Embryonic facial prominence (tissue), 1 donor: ENCODE measurements around the gene CTSD.
"Not testable (repeated sequence)": the region's sequence is repeated elsewhere in the genome, so short reads cannot be mapped to it uniquely, and the experiment has no call there.

Source experiments
- DNase-seq: peaks from one replicate; pipeline ENCODE4 v3.0.0-alpha.2; 2016; ENCODE audit errors: extremely low spot score

The CTSD gene

DNA sequence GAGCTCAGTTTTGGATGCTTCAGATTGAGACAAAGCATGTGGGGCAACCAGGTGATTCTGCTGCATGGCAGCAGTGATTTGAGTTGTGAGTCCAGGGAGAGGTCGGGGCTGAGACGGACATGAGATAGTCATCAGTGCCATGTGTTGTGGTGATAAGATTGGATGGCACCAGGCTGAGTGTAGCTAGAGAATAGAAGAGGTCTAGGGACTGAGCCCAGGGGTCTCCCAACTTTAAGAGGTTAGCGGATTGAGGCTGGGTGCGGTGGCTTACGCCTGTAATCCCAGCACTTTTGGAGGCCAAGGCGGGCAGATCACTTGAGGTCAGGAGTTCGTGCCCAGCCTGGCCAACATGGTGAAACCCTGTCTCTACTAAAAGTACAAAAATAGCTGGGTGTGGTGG, 6.3 kb upstream of the CTSD start:
- no peak for DNase-seq

DNA sequence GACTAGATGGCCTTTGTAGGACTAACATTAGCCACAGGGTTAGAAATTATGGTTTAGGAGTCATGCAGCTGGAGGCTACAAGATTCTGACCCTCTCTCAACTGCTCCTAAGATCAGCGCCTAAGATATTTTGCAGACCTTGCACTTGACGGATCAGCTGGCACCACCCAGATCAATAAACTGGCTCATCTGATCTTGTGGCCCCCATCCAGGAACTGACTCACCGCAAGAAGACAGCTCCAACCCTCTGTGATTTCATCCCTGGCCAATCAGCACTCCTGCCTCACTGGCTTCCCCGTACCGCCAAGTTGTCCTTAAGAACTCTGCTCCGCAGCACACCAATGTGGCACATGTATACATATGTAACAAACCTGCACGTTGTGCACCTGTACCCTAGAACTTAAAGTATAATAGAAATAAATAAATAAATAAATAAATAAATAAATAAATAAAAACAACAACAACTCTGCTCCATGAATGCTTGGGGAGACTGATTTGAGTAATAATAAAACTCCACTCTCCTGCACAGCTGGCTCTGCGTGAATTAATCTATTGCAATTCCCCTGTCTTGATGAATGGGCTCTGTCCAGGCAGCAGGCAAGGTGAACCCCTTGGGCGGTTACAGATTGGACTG, 5.7 kb upstream of the CTSD start:
- not testable (repeated sequence) for DNase-seq

DNA sequence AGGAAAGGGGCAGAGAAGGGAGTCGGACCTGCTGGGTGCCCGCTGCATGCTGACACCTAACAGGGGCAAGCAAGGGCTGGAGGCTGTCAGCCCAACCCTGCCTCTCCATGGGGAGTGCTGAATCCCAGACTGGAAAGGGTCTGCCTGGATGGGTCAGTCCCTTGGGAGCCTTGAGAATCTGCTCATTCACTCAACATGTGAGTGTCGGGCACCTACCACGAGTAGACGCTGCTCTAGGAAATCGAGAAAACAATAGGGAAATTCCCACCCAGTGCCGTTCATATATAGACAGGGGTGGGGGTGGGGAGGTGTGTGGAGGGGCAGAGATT, 4.4 kb upstream of the CTSD start:
- no peak for DNase-seq

DNA sequence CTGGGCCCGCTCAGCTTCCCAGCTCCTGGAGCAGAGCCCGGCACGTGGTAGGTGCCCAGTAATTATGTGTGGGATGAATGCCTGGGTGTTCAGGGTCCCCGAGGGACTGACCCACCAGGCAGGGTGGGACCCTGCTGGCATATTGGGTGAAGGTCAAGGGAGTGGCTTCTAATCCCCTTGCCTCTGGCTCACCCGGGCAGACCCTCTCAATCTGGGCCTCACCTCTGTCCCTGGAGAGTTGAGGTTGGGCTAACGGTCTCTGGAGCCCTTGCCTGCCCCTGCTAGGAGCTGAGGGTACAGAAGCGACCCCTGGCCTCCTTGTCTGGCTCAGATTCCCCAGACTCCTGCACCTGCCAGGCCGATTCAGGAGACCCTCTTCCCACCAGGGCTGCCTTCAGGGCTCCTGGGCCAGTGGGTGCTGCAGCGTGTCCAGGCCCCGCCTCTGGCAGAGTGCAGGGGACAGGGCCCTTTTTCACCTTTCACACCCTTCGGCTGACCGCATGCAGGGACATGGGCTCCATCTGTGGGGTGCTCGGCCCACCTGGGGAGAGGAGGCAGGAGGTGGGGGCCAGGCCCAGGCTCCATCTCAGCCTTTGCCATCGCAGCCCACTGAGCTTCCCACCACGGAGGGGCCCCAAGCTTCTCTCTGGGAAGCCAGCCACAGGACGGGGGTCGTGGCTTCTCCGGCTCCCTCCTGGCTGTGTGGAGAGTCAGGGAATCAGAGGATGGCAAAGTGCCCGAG, 3.8 kb upstream of the CTSD start:
- no peak for DNase-seq

DNA sequence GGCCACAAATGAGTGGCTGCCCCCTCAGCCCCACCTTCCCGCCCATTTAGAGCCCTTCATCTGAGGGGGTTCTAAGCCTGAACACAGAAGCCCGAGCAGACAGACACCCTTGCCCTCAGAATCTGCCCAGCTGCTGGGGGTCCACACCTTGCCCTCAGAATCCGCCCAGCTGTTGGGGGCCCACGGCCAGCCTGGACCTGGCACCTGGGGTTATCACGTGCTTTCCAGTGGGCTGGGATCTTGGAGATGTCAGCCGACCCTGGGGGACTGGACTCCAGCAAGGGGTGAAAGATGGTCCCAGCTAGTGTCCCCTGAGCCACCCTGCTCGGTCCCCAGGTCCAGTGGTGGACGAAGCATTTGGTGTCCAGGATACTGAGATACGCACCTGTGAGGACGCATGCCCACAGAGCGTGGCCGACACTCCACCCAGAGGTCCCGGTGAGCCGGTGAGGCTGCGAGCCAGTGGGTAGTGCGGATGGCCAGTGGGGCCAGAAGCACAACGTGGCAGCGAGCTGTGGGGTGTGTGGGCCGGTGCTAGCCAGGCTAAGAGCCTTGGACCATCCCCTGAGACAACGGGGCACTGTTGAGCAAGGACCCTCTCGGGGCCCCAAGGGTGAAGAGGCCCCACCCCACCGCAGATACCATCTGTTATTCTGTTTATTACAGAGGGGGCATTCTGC, 3.1 kb upstream of the CTSD start:
- DNase-seq, result no peak

DNA sequence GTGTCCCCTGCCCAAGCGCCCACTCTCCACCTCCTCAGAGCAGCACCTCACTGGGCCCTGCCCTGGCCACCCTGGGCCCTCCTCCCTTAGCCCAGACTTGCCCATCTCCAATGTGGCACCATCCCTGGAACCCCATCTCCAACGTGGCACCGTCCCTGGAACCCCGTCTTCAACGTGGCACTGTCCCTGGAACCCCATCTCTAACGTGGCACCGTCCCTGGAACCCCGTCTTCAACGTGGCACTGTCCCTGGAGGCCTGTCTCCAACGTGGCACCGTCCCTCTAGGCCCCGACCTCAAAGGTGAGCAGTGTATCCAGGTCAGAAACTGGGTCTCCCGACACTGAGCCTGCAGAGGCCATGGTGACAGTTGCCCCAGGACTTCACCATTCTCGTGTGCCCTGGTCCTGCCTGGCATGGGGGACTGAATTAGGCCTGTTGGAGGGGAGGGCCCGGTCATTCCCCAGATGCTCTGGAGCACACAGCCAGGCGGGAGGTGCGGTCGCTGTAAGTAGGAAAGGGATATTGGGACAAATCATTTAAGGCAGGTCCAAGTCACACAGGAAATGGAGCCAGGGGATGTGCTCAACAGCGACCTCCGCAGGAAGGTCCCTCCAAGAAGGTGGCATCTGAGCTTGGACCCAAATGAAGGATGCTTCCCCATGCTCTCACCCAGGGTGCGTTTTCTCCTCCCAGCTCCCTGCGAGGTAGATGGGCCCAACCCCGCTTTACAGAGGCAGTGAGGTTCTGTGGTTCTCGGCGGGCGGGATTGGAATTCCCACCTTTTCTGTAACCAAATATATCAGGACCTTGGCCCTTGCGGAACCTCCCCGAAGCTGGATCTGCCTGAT, 2.4 kb upstream of the CTSD start:
- no peak for DNase-seq

DNA sequence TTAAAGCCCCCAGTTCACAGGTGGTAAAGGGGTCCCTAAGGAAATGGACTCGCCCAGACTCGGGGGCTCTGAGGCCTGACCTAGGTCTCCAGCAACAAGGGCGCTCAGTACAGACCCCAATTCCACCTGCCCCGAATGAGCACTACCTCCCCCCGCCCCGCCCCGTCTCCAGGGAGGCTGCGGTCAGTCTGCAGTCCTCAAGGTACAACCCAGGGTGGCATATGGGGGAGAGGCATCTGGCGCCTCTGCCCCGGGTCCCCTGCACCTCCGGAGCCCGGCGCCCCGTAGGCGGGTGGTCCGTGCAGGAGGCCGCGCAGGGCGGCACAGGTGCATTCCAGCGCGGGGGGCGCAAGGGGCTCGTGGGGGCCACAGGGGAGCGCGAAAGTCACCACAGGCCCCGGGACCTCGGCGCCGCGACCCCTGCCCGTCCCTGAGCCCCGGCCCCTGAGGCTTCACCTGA, 361 bp downstream of the CTSD start:
- DNase-seq, result no peak

DNA sequence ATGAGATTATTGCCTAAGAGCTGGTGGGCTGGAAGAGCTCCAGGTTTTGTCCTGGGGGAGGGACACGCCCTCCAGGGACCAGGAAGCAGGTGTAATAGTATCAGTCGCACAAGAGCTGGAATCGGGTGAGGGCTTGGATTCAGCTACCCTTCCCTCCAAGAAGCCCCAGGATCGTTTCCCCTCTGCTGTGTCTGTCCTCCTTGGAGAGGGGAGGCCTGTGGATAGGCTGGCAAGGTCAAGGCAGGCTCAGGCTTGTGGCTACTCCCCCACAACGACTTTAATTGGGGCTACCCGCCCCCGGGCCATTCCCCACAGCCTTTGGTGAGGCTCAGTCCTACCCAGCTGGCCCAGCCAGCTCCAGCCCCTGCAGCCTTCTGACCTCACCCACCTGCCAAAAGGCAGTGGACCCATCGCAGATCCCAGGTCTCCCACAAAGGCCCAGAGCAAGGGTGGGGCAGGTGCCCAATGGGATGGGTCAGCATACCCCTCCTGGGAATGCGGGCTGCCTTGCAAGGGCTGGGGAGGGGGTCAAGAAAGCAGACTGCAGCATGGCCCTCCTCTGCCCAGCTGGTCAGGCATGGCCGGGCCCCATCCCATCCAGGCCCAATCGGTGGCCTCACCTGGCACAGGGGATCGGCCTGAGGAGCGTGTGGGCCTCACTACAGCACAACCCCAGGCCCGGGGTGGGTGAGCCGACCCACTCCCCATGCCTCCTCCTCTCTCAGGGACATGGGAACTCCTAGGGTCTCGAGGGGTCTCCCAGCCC, 1.0 kb downstream of the CTSD start:
- DNase-seq, result no peak

DNA sequence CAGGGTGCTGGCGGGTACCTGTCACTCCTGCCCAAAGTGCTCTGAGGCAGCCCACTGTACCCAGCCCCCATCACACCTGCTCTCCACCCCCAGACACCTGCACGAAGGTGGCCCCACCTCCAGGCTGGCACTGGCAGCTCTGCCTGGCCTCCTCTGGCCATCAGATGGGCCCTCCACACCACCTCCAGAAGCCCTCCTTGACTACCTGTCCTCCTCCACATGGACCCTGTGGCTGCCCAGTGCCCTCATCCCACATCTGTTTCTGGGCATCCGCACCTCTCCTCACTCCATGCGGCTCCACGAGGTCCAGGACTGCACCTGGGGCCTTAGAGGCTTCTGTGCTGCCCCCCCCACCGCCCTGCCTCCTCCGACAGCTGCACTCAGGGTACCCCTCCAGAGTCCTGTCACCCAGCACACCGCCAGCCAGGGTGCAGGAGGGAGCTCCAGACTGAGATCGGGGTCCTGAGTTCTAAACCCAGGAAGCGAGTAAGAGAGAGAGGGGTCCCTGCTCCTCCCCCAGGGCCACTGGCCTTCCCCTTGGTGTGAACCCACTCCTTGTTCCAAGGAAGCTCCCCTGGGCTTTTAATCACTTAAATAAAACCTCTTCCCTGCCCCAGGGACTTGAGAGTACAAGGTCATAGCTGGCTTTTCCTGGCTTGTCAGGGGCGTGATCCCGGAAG, 1.7 kb downstream of the CTSD start:
- no peak for DNase-seq

DNA sequence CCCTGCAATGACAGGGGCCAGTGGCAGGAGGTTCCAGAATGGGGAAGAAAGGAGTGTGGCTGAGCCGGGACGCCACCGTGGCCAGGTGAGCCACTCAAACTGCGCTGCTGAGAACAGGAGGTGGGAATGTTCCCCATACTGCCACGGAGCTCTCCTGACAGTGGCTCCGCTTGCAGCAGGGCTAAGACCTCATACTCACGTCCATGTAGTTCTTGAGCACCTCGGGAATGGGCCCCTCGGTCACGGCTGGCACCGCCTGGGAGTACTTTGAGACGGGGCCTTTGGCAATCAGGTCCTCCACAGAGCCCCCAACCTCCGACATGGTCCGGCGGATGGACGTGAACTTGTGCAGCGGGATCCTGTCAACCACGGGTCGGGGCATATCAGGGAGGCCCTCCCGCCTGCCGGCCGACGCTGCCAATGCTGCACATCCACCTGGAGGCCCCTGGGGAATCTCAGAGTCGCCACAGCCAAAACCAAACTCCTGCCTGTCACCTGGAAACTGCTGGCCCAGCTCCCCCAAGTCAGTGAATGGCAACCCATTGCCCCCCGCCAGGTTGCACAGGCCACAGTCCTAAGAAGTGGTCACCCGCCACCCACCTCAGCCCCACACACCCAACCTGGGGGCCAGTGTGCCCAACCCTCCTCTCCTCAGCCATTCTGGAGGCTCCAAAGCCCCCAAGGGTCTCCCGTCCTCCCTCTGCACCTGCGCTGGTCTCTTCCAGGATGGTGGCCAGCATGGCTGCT, 2.4 kb downstream of the CTSD start:
- DNase-seq, result no peak

DNA sequence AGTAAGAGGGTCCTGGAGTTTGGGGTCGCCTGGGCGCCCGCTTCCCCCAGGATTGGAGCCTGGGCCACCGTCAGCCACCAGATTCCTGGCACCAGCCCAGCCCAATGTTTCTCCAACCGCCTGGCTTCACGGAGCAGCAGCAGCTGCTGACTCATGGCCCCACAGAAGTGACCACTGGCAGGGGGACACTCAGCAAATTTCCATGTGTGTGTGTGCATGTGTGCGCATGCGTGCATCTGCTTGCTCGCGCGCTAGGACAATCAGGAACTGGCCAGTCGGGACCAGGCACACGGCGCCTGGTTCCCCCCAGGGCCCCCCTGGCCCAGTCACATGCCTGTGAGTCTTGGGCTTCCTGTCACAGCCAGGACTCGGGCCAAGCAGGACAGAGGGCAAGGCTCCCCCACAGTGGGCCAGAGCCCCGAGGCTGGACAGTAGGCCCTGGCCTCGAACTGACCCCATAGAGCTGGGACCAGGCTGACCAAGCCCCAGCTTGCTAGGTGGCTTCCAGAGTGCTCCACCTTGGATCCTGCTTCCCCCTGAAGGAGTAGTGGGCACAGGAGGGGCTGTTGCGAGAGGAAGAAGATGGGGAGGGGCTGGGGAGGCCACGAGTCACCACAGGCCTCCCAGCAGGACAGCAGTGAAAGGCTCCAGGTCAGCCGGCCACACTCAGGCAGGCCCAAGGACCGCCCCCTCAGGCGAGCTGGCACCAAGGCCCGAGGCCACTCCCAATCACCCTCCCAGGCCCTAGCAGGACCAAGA, 3.2 kb downstream of the CTSD start:
- DNase-seq, result no peak

DNA sequence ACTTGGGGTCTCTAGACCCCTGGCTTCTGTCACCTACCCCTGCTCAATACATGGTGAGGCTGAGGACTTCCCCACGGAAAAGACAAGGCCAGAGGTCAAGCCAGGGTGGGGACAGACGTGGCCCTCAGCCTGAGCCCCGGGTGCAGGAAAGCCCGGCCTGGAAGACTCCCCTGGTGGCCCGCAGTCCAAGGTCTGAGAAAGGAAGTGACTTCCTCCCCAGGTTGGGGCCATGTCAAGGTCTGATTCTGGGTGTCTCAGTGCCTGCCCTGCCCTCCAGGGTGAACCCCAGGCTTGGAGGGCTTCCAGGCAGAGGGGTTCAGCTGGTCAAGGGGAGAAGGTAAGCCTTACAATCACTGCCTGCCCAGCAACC, 3.9 kb downstream of the CTSD start:
- DNase-seq, result no peak

DNA sequence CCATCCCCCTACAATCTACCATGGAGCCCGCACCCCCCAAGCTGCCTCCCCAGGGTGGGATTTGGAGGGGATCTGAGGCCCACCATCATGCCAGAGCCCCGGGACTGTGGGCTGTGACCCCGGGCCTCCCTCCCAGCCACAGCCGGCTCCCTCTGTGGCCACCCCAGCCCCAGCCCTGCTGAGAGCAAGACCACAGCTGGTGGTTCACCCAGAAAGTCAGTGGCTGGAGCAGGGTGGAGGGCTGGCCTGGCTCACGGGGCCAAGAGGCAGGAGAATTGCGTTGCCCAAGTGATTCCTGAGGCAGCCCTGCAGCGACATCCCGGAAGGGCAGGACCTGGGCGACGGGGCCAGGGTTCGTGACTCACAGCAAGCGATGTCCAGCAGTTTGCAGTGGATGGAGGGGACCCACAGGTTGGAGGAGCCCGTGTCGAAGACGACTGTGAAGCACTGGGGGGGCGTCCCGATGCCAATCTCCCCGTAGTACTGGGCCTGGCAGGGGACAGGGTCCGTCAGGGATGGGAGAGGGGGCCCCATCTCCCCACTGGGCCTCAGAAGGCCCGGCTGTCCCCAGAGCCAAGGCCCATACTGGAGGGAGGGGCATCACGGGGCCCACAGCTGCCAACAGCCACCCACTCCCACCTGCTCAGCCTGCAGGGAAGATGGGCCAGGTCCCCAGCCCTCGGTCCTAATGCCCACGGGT, 4.4 kb downstream of the CTSD start:
- no peak for DNase-seq

DNA sequence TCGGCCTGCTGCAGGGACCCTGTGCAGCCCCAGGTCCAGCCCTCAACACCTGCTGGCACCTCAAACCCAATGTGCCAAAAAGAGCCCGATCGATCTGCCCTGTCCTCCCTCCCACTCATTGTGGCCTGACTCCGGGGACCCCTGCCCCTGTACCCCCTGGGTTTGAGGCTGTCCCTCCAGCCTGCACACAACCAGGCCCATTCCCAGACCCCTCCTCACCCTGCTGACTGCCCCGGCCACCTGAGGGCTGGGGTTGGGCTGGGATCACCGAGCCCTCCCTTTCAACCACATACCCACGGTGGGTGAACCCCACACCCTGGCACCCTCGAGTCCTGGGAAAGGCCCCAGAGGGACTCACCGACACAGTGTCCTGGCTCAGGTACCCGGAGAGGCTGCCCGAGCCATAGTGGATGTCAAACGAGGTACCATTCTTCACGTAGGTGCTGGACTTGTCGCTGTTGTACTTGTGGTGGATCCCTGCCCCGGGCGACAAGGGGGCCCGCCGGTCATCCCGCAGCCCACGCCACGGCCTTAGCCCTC, 5.0 kb downstream of the CTSD start:
- no peak for DNase-seq

DNA sequence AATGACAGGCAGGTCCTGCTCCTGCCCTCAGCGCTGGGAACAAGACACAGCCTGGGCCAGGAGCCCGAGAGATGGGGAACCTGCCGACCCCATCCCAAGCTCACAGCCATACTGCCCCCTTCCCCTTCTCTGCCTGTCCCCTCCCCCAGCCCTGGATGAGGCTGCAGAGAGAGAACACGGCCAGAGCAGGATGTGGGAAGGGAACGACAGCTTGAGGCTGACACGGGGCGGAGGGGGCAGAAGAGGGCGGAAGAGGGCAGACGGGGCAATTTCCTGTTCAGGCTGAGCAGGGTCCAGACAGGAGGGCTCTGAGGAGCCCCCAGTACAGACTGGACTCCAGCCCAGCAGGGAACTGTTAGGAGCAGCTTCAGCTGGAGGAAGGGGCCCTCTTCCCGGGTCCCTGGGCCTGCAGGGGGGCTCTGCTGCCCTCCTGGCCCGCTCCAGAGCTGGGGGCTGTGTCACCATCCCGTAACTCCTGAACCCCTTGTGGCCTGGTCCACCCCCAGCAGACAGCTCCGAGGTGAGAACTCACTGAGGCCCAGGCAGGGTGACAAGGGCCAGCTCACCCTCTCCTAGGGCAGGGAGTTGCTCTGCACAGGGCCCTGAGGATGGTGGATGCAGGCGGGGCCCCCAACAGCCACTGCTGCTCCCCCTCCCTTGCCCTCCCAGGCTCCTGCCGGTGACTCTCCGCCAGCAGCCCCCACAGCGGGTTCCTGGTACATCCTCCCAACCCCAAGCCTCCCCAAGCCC, 5.7 kb downstream of the CTSD start:
- no peak for DNase-seq

DNA sequence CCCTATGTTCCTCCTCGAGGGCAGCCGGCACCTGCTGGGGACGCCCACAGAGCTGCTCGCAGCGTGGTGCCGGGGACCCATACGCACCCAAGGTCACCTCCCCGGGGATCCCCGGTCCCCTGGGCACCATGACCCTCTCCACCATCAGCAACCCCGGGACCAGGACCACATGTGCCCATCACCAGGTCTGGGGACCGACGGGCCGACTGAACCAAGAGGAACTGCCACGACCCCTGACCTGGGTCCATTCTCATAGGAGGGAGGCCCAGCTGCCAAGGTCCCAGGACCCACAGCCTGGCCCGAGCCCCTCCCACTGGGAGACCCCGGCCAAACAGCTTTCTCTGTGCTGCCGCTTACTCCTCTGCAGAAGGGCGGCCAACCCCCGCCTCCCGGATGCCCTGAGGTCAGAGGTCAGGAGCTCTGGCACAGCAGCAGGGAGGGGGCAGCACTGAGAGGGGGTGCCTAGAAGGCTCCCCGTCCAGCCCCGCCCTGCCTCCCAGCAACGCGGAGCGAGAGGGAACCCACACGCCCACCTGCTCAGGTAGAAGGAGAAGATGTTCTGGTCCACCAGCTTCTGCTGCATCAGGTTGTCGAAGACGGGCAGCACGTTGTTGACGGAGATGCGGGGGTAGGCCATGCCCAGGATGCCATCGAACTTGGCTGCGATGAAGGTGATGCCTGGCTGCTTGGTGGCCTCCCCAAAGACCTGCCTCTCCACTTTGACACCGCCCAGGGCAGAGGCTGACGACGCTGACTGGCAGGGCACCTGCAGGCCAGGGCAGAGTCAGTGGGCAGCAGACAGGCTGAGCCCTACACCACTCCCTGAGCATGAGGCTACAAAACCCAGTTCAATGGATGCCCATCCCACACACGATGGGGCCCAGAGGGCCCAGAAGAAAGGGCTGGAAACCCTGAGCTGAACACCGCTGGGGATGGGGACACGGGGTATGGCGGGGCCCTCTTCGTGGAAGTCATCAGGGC, 6.6 kb downstream of the CTSD start:
- DNase-seq, result no peak
